B cell (primary cell): Measurements from ENCODE around the gene LIFR. TPM values are rescaled to one million over a fixed set of nuclear protein-coding genes. Genes with fewer than 3 reads are reported as not detected.
"Not testable (repeated sequence)": the region's sequence is repeated elsewhere in the genome, so short reads cannot be mapped to it uniquely, and the experiment has no call there.

ENCODE experiments used
- ATAC-seq: fragments of 200-7000 bp; cut with Tn5 transposase; one replicate; pipeline ENCODE4 v1.10.0; 2021; ENCODE audit warnings: low read depth, mild to moderate bottlenecking, moderate number of reproducible peaks, moderate library complexity
- CTCF ChIA-PET: fragments of 350-600 bp; sonication (Branson Sonifier 250); formaldehyde crosslinking; loops from one replicate; lab custom pipeline; 2021; ENCODE audit warnings: antibody characterized with exemption, inconsistent platforms; lab: Charles Lee
- POLR2A ChIA-PET: fragments of 350-600 bp; sonication (Branson Sonifier 250); formaldehyde crosslinking; loops from one replicate; lab custom pipeline; 2021; ENCODE audit warnings: antibody characterized with exemption; lab: Charles Lee
- DNase-seq: peaks from one replicate; pipeline ENCODE4 v3.0.0; 2013
- H2AFZ ChIP-seq: 2 replicates; pipeline ENCODE4 v1.6.1; 2012; ENCODE audit warnings: mild to moderate bottlenecking, low read depth, low read length; ENCODE audit not compliant: insufficient read depth, poor library complexity, severe bottlenecking
- H3K27ac ChIP-seq, 2 donors: 1 replicate in 1 of 2; 2 replicates in 1 of 2; pipeline ENCODE4 v1.5.1; 2012 to 2013; ENCODE audit warnings: low read length in 2 of 2, mild to moderate bottlenecking in 2 of 2, moderate library complexity in 1 of 2
- H3K27me3 ChIP-seq, 4 experiments: fragments of 200-600 bp in 1 of 4; sonication (generic) in 1 of 4; replicated peaks in 1 of 4; 1 replicate in 2 of 4; 2 replicates in 2 of 4; pipeline versions ENCODE4 v1.6.1 to v1.7.0; 2013 to 2016; ENCODE audit warnings: low read length in 3 of 4, mild to moderate bottlenecking in 2 of 4, mixed read lengths in 1 of 4, moderate library complexity in 1 of 4; ENCODE audit not compliant: insufficient read depth in 4 of 4, control insufficient read depth in 3 of 4; ENCODE audit errors: control extremely low read depth in 1 of 4
- H3K36me3 ChIP-seq, 2 experiments: replicated peaks in 1 of 2; 1 replicate in 1 of 2; 2 replicates in 1 of 2; pipeline versions ENCODE4 v1.6.1 to v1.7.1; 2013; ENCODE audit warnings: low read length in 1 of 2; ENCODE audit not compliant: insufficient read depth in 2 of 2, control insufficient read depth in 1 of 2; ENCODE audit errors: control extremely low read depth in 1 of 2, extremely low read depth in 1 of 2
- H3K4me1 ChIP-seq, 2 donors: fragments of 200-600 bp in 1 of 2; sonication (generic) in 1 of 2; 1 replicate in 1 of 2; 2 replicates in 1 of 2; pipeline versions ENCODE4 v1.5.1 to v1.6.1; 2013 to 2017; ENCODE audit warnings: low read length in 2 of 2; ENCODE audit not compliant: control insufficient read depth in 2 of 2, insufficient read depth in 2 of 2
- H3K4me2 ChIP-seq: replicated peaks from 2 replicates; pipeline ENCODE3; 2012; ENCODE audit warnings: mild to moderate bottlenecking, low read depth, low read length; ENCODE audit not compliant: poor library complexity, severe bottlenecking
- H3K4me3 ChIP-seq, 5 experiments: fragments of 200-600 bp in 1 of 5; sonication (generic) in 1 of 5; 1 replicate in 3 of 5; 2 replicates in 2 of 5; pipeline versions ENCODE4 v1.5.1 to v1.7.0; 2011 to 2016; ENCODE audit warnings: low read length in 4 of 5, mild to moderate bottlenecking in 4 of 5, low read depth in 2 of 5, control low read depth in 1 of 5, moderate library complexity in 1 of 5; ENCODE audit not compliant: insufficient read depth in 1 of 5; ENCODE audit errors: control extremely low read depth in 1 of 5, extremely low read depth in 1 of 5
- H3K79me2 ChIP-seq: fragments of 200-600 bp; sonication (generic); one replicate; pipeline ENCODE4 v1.6.0; 2016; ENCODE audit warnings: low read length; ENCODE audit not compliant: control insufficient read depth, insufficient read depth
- H3K9ac ChIP-seq: fragments of 200-600 bp; sonication (generic); 2 replicates; pipeline ENCODE4 v1.6.1; 2017; ENCODE audit warnings: mild to moderate bottlenecking, low read length, moderate library complexity
- H3K9me3 ChIP-seq, 3 donors: one replicate each; pipeline versions ENCODE4 v1.6.1 to v1.7.1; 2013; ENCODE audit warnings: low read length in 2 of 3; ENCODE audit not compliant: control insufficient read depth in 2 of 3, insufficient read depth in 1 of 3; ENCODE audit errors: control extremely low read depth in 1 of 3
- H4K20me1 ChIP-seq: 2 replicates; pipeline ENCODE4 v1.6.0; 2012; ENCODE audit warnings: mild to moderate bottlenecking, low read length; ENCODE audit not compliant: insufficient read depth, control insufficient read depth, poor library complexity, severe bottlenecking
- H3K27ac Mint-ChIP-seq: one replicate; pipeline ENCODE4 v1.8.0; 2021; ENCODE audit warnings: mixed read lengths
- H3K27me3 Mint-ChIP-seq: one replicate; pipeline ENCODE4 v1.8.0; 2021; ENCODE audit warnings: mixed read lengths
- H3K4me1 Mint-ChIP-seq: one replicate; pipeline ENCODE4 v1.8.0; 2021; ENCODE audit warnings: mixed read lengths
- H3K4me3 Mint-ChIP-seq: one replicate; pipeline ENCODE4 v1.8.0; 2021; ENCODE audit warnings: mixed read lengths
- H3K9me3 Mint-ChIP-seq: one replicate; pipeline ENCODE4 v1.8.0; 2022; ENCODE audit warnings: mixed read lengths; ENCODE audit not compliant: insufficient read depth
- EZH2 ChIP-seq: IDR thresholded peaks from 2 replicates; pipeline ENCODE4 v1.6.1; 2012; ENCODE audit warnings: borderline replicate concordance, low read depth, mild to moderate bottlenecking, moderate library complexity, low read length; ENCODE audit not compliant: insufficient read depth, poor library complexity, severe bottlenecking
- WGBS: methylation state at CpG from one replicate; pipeline ENCODE4 v1.1.5; 2013; ENCODE audit warnings: missing lambda C conversion rate; ENCODE audit not compliant: insufficient coverage; 5-methylcytosine and 5-hydroxymethylcytosine counted together
- intact Hi-C: fragments of 100-400 bp; cut with micrococcal nuclease; formaldehyde crosslinking; loops from one replicate; pipeline ENCODE4 v1.10.0; 2022
- polyA plus RNA-seq: library from polyadenylated mRNA; depleted of rRNA; stranded (reverse); fragments of >200 nt; gene quantifications from 2 replicates; pipeline ENCODE4 v1.2.3, GENCODE V29; 2012
- total RNA-seq, 2 donors: library from RNA; stranded (reverse); fragments of 120-200 nt in 1 of 2; gene quantifications; 1 replicate in 1 of 2; 2 replicates in 1 of 2; pipeline versions ENCODE4 v1.2.3 to v1.2.4, GENCODE V29; 2013 to 2022
- TF ChIP-seq, protein P1 (sequence below): fragments of 200-600 bp; IDR thresholded peaks from one replicate; pipeline ENCODE4 v1.8.0; 2022; ENCODE audit warnings: antibody characterized with exemption, mild to moderate bottlenecking

LIFR gene
- total and polyA plus RNA-seq, 2 donors (not counting 1 experiment from before 2014, with no cell fraction given) = not detected

DNA sequence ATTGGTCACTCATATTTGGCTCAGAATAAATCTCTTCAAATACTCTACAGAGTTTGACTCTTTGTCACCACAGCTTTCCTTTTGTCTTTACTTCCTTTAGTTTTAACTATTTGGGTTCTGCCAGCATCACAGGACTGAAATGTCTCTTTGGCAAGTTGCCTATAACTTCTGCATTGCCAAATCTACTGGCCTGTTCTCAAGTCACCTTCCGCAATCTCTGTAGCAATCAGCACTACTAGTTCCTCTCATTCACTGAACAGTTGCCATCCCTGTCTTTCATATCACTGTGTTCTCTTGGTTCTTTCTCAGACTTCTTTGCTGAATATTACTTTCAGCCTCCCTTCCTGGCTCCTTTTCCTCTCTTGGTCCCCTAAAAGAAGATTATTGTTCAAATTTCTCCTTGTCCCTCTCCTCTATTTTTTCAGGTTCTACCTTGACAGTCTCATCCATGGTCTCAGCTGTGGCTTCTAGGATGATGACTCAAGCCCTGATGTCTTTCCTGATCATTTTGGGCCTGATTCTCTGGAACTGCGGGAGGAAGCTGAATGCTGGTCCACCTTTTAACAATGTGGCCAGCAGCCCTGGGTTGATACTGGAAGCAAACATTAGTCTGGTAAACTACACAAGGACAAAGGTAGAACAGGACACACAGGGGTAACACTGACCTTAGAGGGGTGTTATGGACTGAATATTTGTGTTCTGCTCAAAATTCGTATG lies 44.0 kb upstream of the LIFR start:
- intact Hi-C loops = no loop called here
- no peaks in the 10 kb centered on the region for H3K9me3 Mint-ChIP-seq
- TF ChIP-seq EZH2 = no peak
- TF ChIP-seq, protein P1, sequence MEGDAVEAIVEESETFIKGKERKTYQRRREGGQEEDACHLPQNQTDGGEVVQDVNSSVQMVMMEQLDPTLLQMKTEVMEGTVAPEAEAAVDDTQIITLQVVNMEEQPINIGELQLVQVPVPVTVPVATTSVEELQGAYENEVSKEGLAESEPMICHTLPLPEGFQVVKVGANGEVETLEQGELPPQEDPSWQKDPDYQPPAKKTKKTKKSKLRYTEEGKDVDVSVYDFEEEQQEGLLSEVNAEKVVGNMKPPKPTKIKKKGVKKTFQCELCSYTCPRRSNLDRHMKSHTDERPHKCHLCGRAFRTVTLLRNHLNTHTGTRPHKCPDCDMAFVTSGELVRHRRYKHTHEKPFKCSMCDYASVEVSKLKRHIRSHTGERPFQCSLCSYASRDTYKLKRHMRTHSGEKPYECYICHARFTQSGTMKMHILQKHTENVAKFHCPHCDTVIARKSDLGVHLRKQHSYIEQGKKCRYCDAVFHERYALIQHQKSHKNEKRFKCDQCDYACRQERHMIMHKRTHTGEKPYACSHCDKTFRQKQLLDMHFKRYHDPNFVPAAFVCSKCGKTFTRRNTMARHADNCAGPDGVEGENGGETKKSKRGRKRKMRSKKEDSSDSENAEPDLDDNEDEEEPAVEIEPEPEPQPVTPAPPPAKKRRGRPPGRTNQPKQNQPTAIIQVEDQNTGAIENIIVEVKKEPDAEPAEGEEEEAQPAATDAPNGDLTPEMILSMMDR = no peak
- DNase-seq (no peak), ATAC-seq (no peak)
- Histone ChIP-seq H3K4me2 (no peak overlapping the region), H3K36me3 (no peaks in the 10 kb centered on the region), H3K27me3 (no peaks in the 10 kb centered on the region), H3K79me2 (no peaks in the 10 kb centered on the region), H3K9me3 (no peaks in the 10 kb centered on the region), H3K27ac (no peak overlapping the region), H4K20me1 (no peaks in the 10 kb centered on the region), H3K4me1 (no peaks in the 10 kb centered on the region), H3K4me3 (no peak overlapping the region), H3K9ac (no peak overlapping the region), H2AFZ (no peak overlapping the region)
- ChIA-PET POLR2A (no interaction called here), CTCF (no interaction called here)
- no peak overlapping the region for H3K4me3 Mint-ChIP-seq
- 94% methylated on average over 2 of the region's 3 CpGs for WGBS
- no peaks in the 10 kb centered on the region for H3K4me1 Mint-ChIP-seq
- peaks cover 10% of the 10 kb centered on the region for H3K27me3 Mint-ChIP-seq
- no peak overlapping the region for H3K27ac Mint-ChIP-seq

GRCh38 chr5:38599751-38600150 lies 43.3 kb upstream of the LIFR start:
- H3K27ac Mint-ChIP-seq, H3K36me3 ChIP-seq, H3K79me2 ChIP-seq, DNase-seq, H3K4me1 ChIP-seq, H3K27me3 ChIP-seq, H3K9me3 Mint-ChIP-seq, H3K27ac ChIP-seq, intact Hi-C loops, ATAC-seq, POLR2A ChIA-PET, H3K9me3 ChIP-seq, H2AFZ ChIP-seq, H3K4me3 ChIP-seq, CTCF ChIA-PET, H3K9ac ChIP-seq, H3K4me2 ChIP-seq, H3K4me1 Mint-ChIP-seq, H3K4me3 Mint-ChIP-seq, H4K20me1 ChIP-seq: not testable (repeated sequence)
- H3K27me3 Mint-ChIP-seq = peaks cover 15% of the 10 kb centered on the region
